Measurements from ENCODE around the gene CTNNA3. TPM values are rescaled to one million over a fixed set of nuclear protein-coding genes. Genes with fewer than 3 reads are reported as not detected.
A peak's percentile ranks its signal among the peaks of the same experiment; 100 is the strongest.

The CTNNA3 gene
- total and polyA plus RNA-seq, 2 of the 4 experiments (the other 2 are of a cell fraction), result 0.19 to 0.90 TPM

- no CpG with 5 or more reads among the region's 1 CpG for WGBS, 2 experiments (ENCODE audit: extremely low coverage in 2 of 2, insufficient read length in 1 of 2)
- H3K36me3 ChIP-seq (ENCODE audit: control insufficient read depth, insufficient read depth, low read length), result no peaks in the 10 kb centered on the region
- intact Hi-C loops (cut with micrococcal nuclease), result no loop called here
- no peak overlapping the region for H2AK5ac ChIP-seq (ENCODE audit: low read depth, low read length)
- no peak overlapping the region for H3K4me3 ChIP-seq (ENCODE audit: insufficient read depth, low read depth, low read length)
- H3K79me1 ChIP-seq (ENCODE audit: low read depth in 1 of 2, low read length in 2 of 2), result no peaks in the 10 kb centered on the region
- no peak overlapping the region for H3K4me2 ChIP-seq (ENCODE audit: low read depth, low read length)
- no peak overlapping the region for H3K14ac ChIP-seq (replicated peaks; ENCODE audit: low read depth, low read length)
- in situ Hi-C loops (cut with MboI; ENCODE audit: low sequenced_read_pairs), result no loop called here
- no peak overlapping the region for H4K5ac ChIP-seq (ENCODE audit: low read depth, low read length)
- no peak for ATAC-seq (ENCODE audit: low read depth)
- ChIA-PET POLR2A (ENCODE audit: unreplicated experiment) (no interaction called here), CTCF (no interaction called here)
- no peak for DNase-seq
- H3K23ac ChIP-seq (ENCODE audit: low read depth, low read length), result no peak overlapping the region
- no peak overlapping the region for H3K4ac ChIP-seq (ENCODE audit: low read depth, low read length)
- no peaks in the 10 kb centered on the region for H3K9me1 ChIP-seq (ENCODE audit: insufficient read depth, low read length)
- H2BK15ac ChIP-seq (ENCODE audit: low read depth, low read length), result no peak overlapping the region
- H3K18ac ChIP-seq (ENCODE audit: low read depth, low read length), result no peak overlapping the region
- no peak overlapping the region for H2BK20ac ChIP-seq (ENCODE audit: low read depth, low read length)
- H3K9me3 ChIP-seq (ENCODE audit: control insufficient read depth, insufficient read depth, low read length), result no peaks in the 10 kb centered on the region
- no peak overlapping the region for H4K91ac ChIP-seq (ENCODE audit: insufficient read depth, low read depth, low read length)
- H3K56ac ChIP-seq (ENCODE audit: extremely low read depth, insufficient read depth, low read length), result no peak overlapping the region
- no peak overlapping the region for H2BK120ac ChIP-seq (ENCODE audit: low read depth, low read length)
- no peak overlapping the region for H2BK5ac ChIP-seq (ENCODE audit: low read depth, low read length, poor library complexity, severe bottlenecking)
- H3K9ac ChIP-seq (ENCODE audit: low read depth, low read length), result no peak overlapping the region
- H3K27ac ChIP-seq (ENCODE audit: insufficient read depth, low read length), result no peak overlapping the region
- dilution Hi-C loops (cut with HindIII; ENCODE audit: low sequenced_read_pairs, unreplicated experiment), result no loop called here
- no peak overlapping the region for H4K8ac ChIP-seq (ENCODE audit: low read depth in 2 of 2, low read length in 2 of 2)
- no peaks in the 10 kb centered on the region for H3K27me3 ChIP-seq (ENCODE audit: control insufficient read depth, insufficient read depth, low read length)
- TF ChIP-seq SMC3 (IDR thresholded peaks at IDR 0.05; ENCODE audit: low read depth, low read length), result no peak
- peak; percentile 9; the same call in 1 of the 2 replicates for TF ChIP-seq MAFK (IDR thresholded peaks at IDR 0.05; ENCODE audit: low read depth, low read length)
- no peak for TF ChIP-seq POLR2A (IDR thresholded peaks at IDR 0.05; ENCODE audit: low read depth, low read length)
- TF ChIP-seq MXI1 (IDR thresholded peaks at IDR 0.05; ENCODE audit: borderline replicate concordance, low read depth, low read length), result no peak
- no peak for TF ChIP-seq CHD1 (IDR thresholded peaks at IDR 0.05; ENCODE audit: low read depth, low read length)
- no peak for TF ChIP-seq CEBPB (IDR thresholded peaks at IDR 0.05; ENCODE audit: low read depth, low read length)
- no peaks in the 10 kb centered on the region for H4K20me1 ChIP-seq (ENCODE audit: insufficient read depth, low read length)
- BruUV-seq (replicated peaks), result no TSS peak
- H2AK9ac ChIP-seq (replicated peaks; ENCODE audit: low read depth, low read length, poor library complexity), result no peak overlapping the region
- no peak overlapping the region for H2AFZ ChIP-seq (replicated peaks; ENCODE audit: low read length, poor library complexity)
- H3K4me1 ChIP-seq (ENCODE audit: control insufficient read depth, insufficient read depth, low read length), result no peaks in the 10 kb centered on the region
Measured at GRCh38 chr10:67144530-67144929, 551.5 kb downstream of the CTNNA3 start.
